Fibroblast of lung (primary cell): ENCODE measurements around the gene NOS3. TPM values are rescaled to one million over a fixed set of nuclear protein-coding genes. Genes with fewer than 3 reads are reported as not detected.

Experiments used
- DNase-seq, 2 donors: peaks; one replicate each; pipeline versions ENCODE4 v3.0.0 to v3.0.0-alpha.2; 2010; ENCODE audit warnings: low read depth in 2 of 2
- H2AFZ ChIP-seq: 2 replicates; pipeline ENCODE4 v1.5.1; 2012; ENCODE audit warnings: low read length, control low read depth, inconsistent platforms
- H3K27ac ChIP-seq: 2 replicates; pipeline ENCODE4 v1.5.1; 2011; ENCODE audit warnings: low read length, control low read depth; ENCODE audit not compliant: insufficient read depth
- H3K27me3 ChIP-seq: 2 replicates; pipeline ENCODE4 v1.5.1; 2011; ENCODE audit warnings: mild to moderate bottlenecking, low read length; ENCODE audit not compliant: control insufficient read depth, insufficient read depth
- H3K36me3 ChIP-seq: 2 replicates; pipeline ENCODE4 v1.5.1; 2011; ENCODE audit warnings: low read length; ENCODE audit not compliant: control insufficient read depth, insufficient read depth
- H3K4me1 ChIP-seq: 2 replicates; pipeline ENCODE4 v1.5.1; 2011; ENCODE audit warnings: low read length; ENCODE audit not compliant: control insufficient read depth, insufficient read depth; ENCODE audit errors: extremely low read depth
- H3K4me2 ChIP-seq: 2 replicates; pipeline ENCODE4 v1.5.1; 2011; ENCODE audit warnings: low read length, control low read depth; ENCODE audit not compliant: insufficient read depth; ENCODE audit errors: extremely low read depth
- H3K4me3 ChIP-seq, 4 experiments: fragments of 200-600 bp in 1 of 4; sonication (generic) in 1 of 4; replicated peaks in 1 of 4; 2 replicates each; pipeline ENCODE4 v1.5.1; 2011 to 2016; ENCODE audit warnings: low read length in 4 of 4, low read depth in 3 of 4, mild to moderate bottlenecking in 3 of 4, control low read depth in 2 of 4, inconsistent platforms in 1 of 4, mixed read lengths in 1 of 4; ENCODE audit not compliant: insufficient read depth in 1 of 4; ENCODE audit errors: control extremely low read depth in 1 of 4
- H3K79me2 ChIP-seq: 2 replicates; pipeline ENCODE4 v1.5.1; 2012; ENCODE audit warnings: mild to moderate bottlenecking, low read length, inconsistent platforms; ENCODE audit not compliant: control insufficient read depth, insufficient read depth
- H3K9ac ChIP-seq: 2 replicates; pipeline ENCODE4 v1.5.1; 2011; ENCODE audit warnings: mild to moderate bottlenecking, low read length, control low read depth; ENCODE audit not compliant: insufficient read depth
- H3K9me3 ChIP-seq: 2 replicates; pipeline ENCODE4 v1.5.1; 2012; ENCODE audit warnings: low read depth, low read length; ENCODE audit not compliant: control insufficient read depth, insufficient read depth
- H4K20me1 ChIP-seq: 2 replicates; pipeline ENCODE4 v1.5.1; 2011; ENCODE audit warnings: low read length; ENCODE audit not compliant: control insufficient read depth, insufficient read depth; ENCODE audit errors: extremely low read depth
- CTCF ChIP-seq, 2 donors: IDR thresholded peaks in 1 of 2; conservative IDR thresholded peaks in 1 of 2; 1 replicate in 1 of 2; 2 replicates in 1 of 2; pipeline ENCODE4 v1.5.1; 2011 to 2012; ENCODE audit warnings: low read length in 2 of 2, control low read depth in 1 of 2, inconsistent platforms in 1 of 2, low read depth in 1 of 2, mild to moderate bottlenecking in 1 of 2
- EZH2 ChIP-seq: IDR thresholded peaks from 2 replicates; pipeline ENCODE4 v1.5.1; 2012; ENCODE audit warnings: low read length, control low read depth, mild to moderate bottlenecking; ENCODE audit errors: missing control alignments
- polyA plus RNA-seq, 2 donors: library from polyadenylated mRNA; depleted of rRNA in 1 of 2; stranded (reverse) in 1 of 2; unstranded in 1 of 2; fragments of >200 nt; gene quantifications; 2 replicates each; pipeline ENCODE4 v1.2.1, GENCODE V29; 2011 to 2012; ENCODE audit warnings: missing spikeins in 1 of 2
- total RNA-seq: library from RNA; depleted of rRNA; stranded (reverse); fragments of >200 nt; gene quantifications from 2 replicates; pipeline ENCODE4 v1.2.1, GENCODE V29; 2014

The NOS3 gene
- total and polyA plus RNA-seq, 2 donors (not counting 1 experiment from before 2014, with no cell fraction given): 0.12 to 0.50 TPM

GRCh38 chr7:150962290-150962552 is 28.6 kb upstream of the NOS3 start:
- Histone ChIP-seq H3K4me3 (no peak overlapping the region), H3K27ac (no peak overlapping the region), H3K36me3 (no peaks in the 10 kb centered on the region), H3K4me2 (no peak overlapping the region), H4K20me1 (no peaks in the 10 kb centered on the region), H2AFZ (no peak overlapping the region), H3K4me1 (peaks cover 3% of the 10 kb centered on the region), H3K79me2 (no peaks in the 10 kb centered on the region), H3K9me3 (no peaks in the 10 kb centered on the region), H3K27me3 (no peaks in the 10 kb centered on the region), H3K9ac (no peak overlapping the region)
- no peak for DNase-seq
- TF ChIP-seq EZH2: no peak
- no peak for TF ChIP-seq CTCF (conservative IDR thresholded peaks at IDR 0.05 in 1 of 2, IDR thresholded peaks at IDR 0.05 in 1 of 2; ENCODE audit: low read depth in 1 of 2, low read length in 2 of 2)

- no peak overlapping the region for H3K9ac ChIP-seq
- H3K27ac ChIP-seq: no peak overlapping the region
- H3K9me3 ChIP-seq: no peaks in the 10 kb centered on the region
These were observed 28.0 kb upstream of the NOS3 start for GRCh38 chr7:150962553-150963399.

More at GRCh38 chr7:150962553-150963399, 28.0 kb upstream of the NOS3 start:
- Histone ChIP-seq H4K20me1 (no peaks in the 10 kb centered on the region), H3K4me1 (peaks cover 3% of the 10 kb centered on the region), H2AFZ (no peak overlapping the region), H3K27me3 (peaks cover under 1% of the 10 kb centered on the region), H3K4me2 (no peak overlapping the region), H3K36me3 (no peaks in the 10 kb centered on the region), H3K79me2 (no peaks in the 10 kb centered on the region), H3K4me3 (no peak overlapping the region)
- TF ChIP-seq EZH2 (no peak), CTCF (conservative IDR thresholded peaks at IDR 0.05 in 1 of 2, IDR thresholded peaks at IDR 0.05 in 1 of 2; ENCODE audit: low read depth in 1 of 2, low read length in 2 of 2) (peak; percentile 80 to 92)
- DNase-seq: peak in 1 of 2 donors; percentile 27
